RWPE2 (cell line): ENCODE measurements around the gene KCTD5.

ENCODE experiments used
- ATAC-seq: fragments of 200-7000 bp; cut with Tn5 transposase; 3 replicates; pipeline ENCODE4 v1.9.1; 2021; ENCODE audit warnings: low read depth
- DNase-seq: peaks from one replicate; pipeline ENCODE4 v3.0.0-alpha.2; 2020; ENCODE audit warnings: low spot score
- H3K27ac ChIP-seq: fragments of 450-650 bp; 2 replicates; pipeline ENCODE4 v1.5.1; 2017; ENCODE audit warnings: mild to moderate bottlenecking; ENCODE audit not compliant: poor library complexity, severe bottlenecking
- H3K27me3 ChIP-seq: fragments of 250-450 bp; sonication (Bioruptor Pico); 2 replicates; pipeline ENCODE4 v1.5.1; 2021; ENCODE audit warnings: mild to moderate bottlenecking, moderate library complexity; ENCODE audit not compliant: insufficient read depth, poor library complexity, severe bottlenecking
- H3K36me3 ChIP-seq: fragments of 250-450 bp; sonication (Bioruptor Pico); 2 replicates; pipeline ENCODE4 v1.5.1; 2020; ENCODE audit warnings: low read depth, mild to moderate bottlenecking, moderate library complexity
- H3K4me1 ChIP-seq: fragments of 250-450 bp; sonication (Bioruptor Pico); 2 replicates; pipeline ENCODE4 v1.5.1; 2021; ENCODE audit warnings: mild to moderate bottlenecking, moderate library complexity; ENCODE audit not compliant: insufficient read depth, poor library complexity, severe bottlenecking
- H3K4me3 ChIP-seq: fragments of 250-450 bp; sonication (Bioruptor Pico); 2 replicates; pipeline ENCODE4 v1.5.1; 2021; ENCODE audit warnings: mild to moderate bottlenecking, moderate library complexity; ENCODE audit not compliant: severe bottlenecking
- H3K9me3 ChIP-seq: fragments of 250-450 bp; sonication (Bioruptor Pico); 2 replicates; pipeline ENCODE4 v1.5.1; 2021; ENCODE audit warnings: mild to moderate bottlenecking, moderate library complexity; ENCODE audit not compliant: severe bottlenecking
- CTCF ChIP-seq: fragments of 450-650 bp; IDR thresholded peaks from one replicate; pipeline ENCODE4 v1.5.1; 2017; ENCODE audit warnings: mild to moderate bottlenecking, moderate library complexity; ENCODE audit not compliant: poor library complexity, severe bottlenecking

Gene KCTD5

GRCh38 chr16:2745116-2745890 lies 63.0 kb downstream of the KCTD5 start:
- ATAC-seq (no peak), DNase-seq (no peak)
- Histone ChIP-seq H3K27ac (no peak overlapping the region), H3K4me3 (no peak overlapping the region), H3K27me3 (no peaks in the 10 kb centered on the region), H3K4me1 (no peaks in the 10 kb centered on the region), H3K36me3 (no peaks in the 10 kb centered on the region), H3K9me3 (no peaks in the 10 kb centered on the region)
- no peak for TF ChIP-seq CTCF

GRCh38 chr16:2745961-2746360 lies 63.6 kb downstream of the KCTD5 start:
- Histone ChIP-seq H3K27me3 (no peaks in the 10 kb centered on the region), H3K9me3 (no peaks in the 10 kb centered on the region), H3K4me3 (no peak overlapping the region), H3K27ac (no peak overlapping the region), H3K4me1 (no peaks in the 10 kb centered on the region), H3K36me3 (no peaks in the 10 kb centered on the region)
- TF ChIP-seq CTCF, result no peak
- DNase-seq, result no peak
- ATAC-seq, result no peak

GRCh38 chr16:2748757-2749455 lies 66.6 kb downstream of the KCTD5 start:
- TF ChIP-seq CTCF, result no peak
- peaks cover 7% of the 10 kb centered on the region for H3K36me3 ChIP-seq
- peaks cover 8% of the 10 kb centered on the region for H3K4me1 ChIP-seq
- H3K27me3 ChIP-seq, result no peaks in the 10 kb centered on the region
- ATAC-seq (no peak), DNase-seq (no peak)
- no peaks in the 10 kb centered on the region for H3K9me3 ChIP-seq
- no peak overlapping the region for H3K27ac ChIP-seq
- H3K4me3 ChIP-seq, result no peak overlapping the region

GRCh38 chr16:2749476-2749875 lies 67.2 kb downstream of the KCTD5 start:
- ATAC-seq (no peak), DNase-seq (no peak)
- Histone ChIP-seq H3K9me3 (no peaks in the 10 kb centered on the region), H3K36me3 (peaks cover 13% of the 10 kb centered on the region), H3K4me1 (peaks cover 10% of the 10 kb centered on the region), H3K27ac (no peak overlapping the region), H3K4me3 (no peak overlapping the region), H3K27me3 (no peaks in the 10 kb centered on the region)
- no peak for TF ChIP-seq CTCF

GRCh38 chr16:2749936-2750335 lies 67.6 kb downstream of the KCTD5 start:
- no peak overlapping the region for H3K27ac ChIP-seq
- no peak for DNase-seq

More at GRCh38 chr16:2749936-2750335, 67.6 kb downstream of the KCTD5 start:
- Histone ChIP-seq H3K36me3 (peaks cover 18% of the 10 kb centered on the region), H3K9me3 (no peaks in the 10 kb centered on the region), H3K4me1 (peaks cover 15% of the 10 kb centered on the region), H3K4me3 (no peak overlapping the region), H3K27me3 (no peaks in the 10 kb centered on the region)
- no peak for ATAC-seq
- TF ChIP-seq CTCF, result no peak
